SK-N-SH (cell line): ENCODE results near the gene CCR5AS.

ENCODE experiments used
- CHD2 ChIP-seq: fragments of 150-350 bp; IDR thresholded peaks from 2 replicates; pipeline ENCODE4 v1.6.1; 2018; ENCODE audit warnings: low read length; ENCODE audit not compliant: partially characterized antibody
- CTCF ChIP-seq: fragments of 200-600 bp; sonication (generic); IDR thresholded peaks from 2 replicates; pipeline ENCODE4 v1.6.1; 2017; ENCODE audit warnings: antibody characterized with exemption, mild to moderate bottlenecking, moderate library complexity
- EP300 ChIP-seq, 2 experiments: IDR thresholded peaks; 2 replicates each; pipeline versions ENCODE4 v1.4.0 to v1.6.1; 2012; ENCODE audit warnings: borderline replicate concordance in 1 of 2, low read depth in 1 of 2, low read length in 1 of 2
- MAX ChIP-seq: IDR thresholded peaks from 2 replicates; pipeline ENCODE4 v1.4.0; 2012; ENCODE audit warnings: low read depth
- NRF1 ChIP-seq: IDR thresholded peaks from 2 replicates; pipeline ENCODE4 v1.6.1; 2012; ENCODE audit warnings: low read depth, mild to moderate bottlenecking, low read length
- PBX3 ChIP-seq: IDR thresholded peaks from 2 replicates; pipeline ENCODE4; 2012
- POLR2AphosphoS5 ChIP-seq: IDR thresholded peaks from 2 replicates; pipeline ENCODE4 v1.6.1; 2012; ENCODE audit warnings: low read depth, low read length
- REST ChIP-seq: IDR thresholded peaks from 2 replicates; pipeline ENCODE4 v1.6.1; 2012; ENCODE audit warnings: mild to moderate bottlenecking, low read depth, low read length, moderate library complexity
- RXRA ChIP-seq: IDR thresholded peaks from 2 replicates; pipeline ENCODE4 v1.4.0; 2012; ENCODE audit warnings: low read depth, mild to moderate bottlenecking, borderline replicate concordance
- SMC3 ChIP-seq: IDR thresholded peaks from 2 replicates; pipeline ENCODE4 v1.6.1; 2012; ENCODE audit warnings: low read depth, low read length, improper control_type of control experiment
- TAF1 ChIP-seq: IDR thresholded peaks from 2 replicates; pipeline ENCODE4 v1.6.1; 2012; ENCODE audit warnings: low read depth, mild to moderate bottlenecking, low read length, moderate library complexity, borderline replicate concordance
- YY1 ChIP-seq: IDR thresholded peaks from 2 replicates; pipeline ENCODE4 v1.4.0; 2012; ENCODE audit warnings: low read depth, mild to moderate bottlenecking

GRCh38 chr3:46435081-46435726, 28.3 kb upstream of the CCR5AS start:
- TF ChIP-seq CTCF (no peak), EP300 (IDR thresholded peaks at IDR 0.05; ENCODE audit: borderline replicate concordance in 1 of 2, low read depth in 1 of 2, low read length in 1 of 2) (no peak), REST (no peak), PBX3 (no peak), RXRA (no peak), SMC3 (no peak), TAF1 (no peak), MAX (no peak), YY1 (no peak), CHD2 (no peak), NRF1 (no peak), POLR2AphosphoS5 (no peak)
